ENCODE data around the gene ZNF225.
A peak's percentile ranks its signal among the peaks of the same experiment; 100 is the strongest.
"Not testable (repeated sequence)": the region's sequence is repeated elsewhere in the genome, so short reads cannot be mapped to it uniquely, and the experiment has no call there.

Gene ZNF225

DNA sequence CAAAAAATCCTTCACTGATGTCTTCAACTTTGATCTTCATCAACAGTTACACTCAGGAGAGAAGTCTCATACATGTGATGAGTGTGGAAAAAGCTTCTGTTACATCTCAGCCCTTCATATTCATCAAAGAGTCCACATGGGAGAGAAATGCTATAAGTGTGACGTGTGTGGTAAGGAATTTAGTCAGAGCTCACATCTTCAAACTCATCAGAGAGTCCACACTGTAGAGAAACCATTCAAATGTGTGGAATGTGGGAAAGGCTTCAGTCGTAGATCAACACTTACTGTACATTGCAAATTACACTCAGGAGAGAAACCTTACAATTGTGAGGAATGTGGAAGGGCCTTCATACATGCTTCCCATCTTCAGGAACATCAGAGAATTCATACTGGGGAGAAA lies 43.3 kb downstream of the ZNF225 start:
- no peak overlapping the region for H2AFZ ChIP-seq (ENCODE audit: low read length, unreplicated experiment)
- peaks cover 44% of the 10 kb centered on the region for H3K36me3 ChIP-seq (ENCODE audit: insufficient read depth, low read length)

GRCh38 chr19:44163789-44164188 lies 50.6 kb downstream of the ZNF225 start:
- no peak overlapping the region for H3K4me3 ChIP-seq (ENCODE audit: low read depth, low read length)
- peaks cover 20% of the 10 kb centered on the region for H3K79me2 ChIP-seq (ENCODE audit: control insufficient read depth, insufficient read depth, low read length, unreplicated experiment)
- H3K4me1 ChIP-seq (ENCODE audit: control insufficient read depth, insufficient read depth, low read length, unreplicated experiment): no peaks in the 10 kb centered on the region
- H2AFZ ChIP-seq (ENCODE audit: low read length, unreplicated experiment): no peak overlapping the region
- no peak overlapping the region for H3K27ac ChIP-seq (ENCODE audit: low read depth, low read length)
- no peaks in the 10 kb centered on the region for H3K27me3 ChIP-seq (ENCODE audit: insufficient read depth, low read length)
- H3K36me3 ChIP-seq (ENCODE audit: insufficient read depth, low read length): peaks cover 21% of the 10 kb centered on the region

More for the DNA sequence above, 43.3 kb downstream of the ZNF225 start:
- no peaks in the 10 kb centered on the region for H3K79me2 ChIP-seq (ENCODE audit: control insufficient read depth, insufficient read depth, low read length, unreplicated experiment)
- no peak overlapping the region for H3K4me3 ChIP-seq (ENCODE audit: low read depth, low read length)
- no peak overlapping the region for H3K27ac ChIP-seq (ENCODE audit: low read depth, low read length)
- no peaks in the 10 kb centered on the region for H3K4me1 ChIP-seq (ENCODE audit: control insufficient read depth, insufficient read depth, low read length, unreplicated experiment)
- no peaks in the 10 kb centered on the region for H3K27me3 ChIP-seq (ENCODE audit: insufficient read depth, low read length)

DNA sequence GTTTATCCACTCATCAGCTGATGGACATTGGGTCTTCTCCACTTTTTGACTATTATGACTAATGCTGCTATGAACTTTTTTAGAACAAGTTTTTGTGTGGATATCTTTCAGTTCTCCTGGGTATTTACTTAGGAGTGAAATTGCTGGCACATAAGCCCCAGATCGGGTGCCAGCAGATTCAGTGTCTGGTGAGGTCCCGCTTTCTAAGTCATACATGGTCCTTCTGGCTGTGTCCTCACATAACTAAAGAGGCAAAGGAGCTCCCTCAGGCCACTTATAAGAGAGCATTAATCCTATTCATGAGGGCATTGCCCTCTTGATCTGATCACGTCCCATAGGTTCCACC lies 51.1 kb downstream of the ZNF225 start:
- Histone ChIP-seq H3K4me1 (ENCODE audit: control insufficient read depth, insufficient read depth, low read length, unreplicated experiment) (no peaks in the 10 kb centered on the region), H3K79me2 (ENCODE audit: control insufficient read depth, insufficient read depth, low read length, unreplicated experiment) (peaks cover 20% of the 10 kb centered on the region), H2AFZ (ENCODE audit: low read length, unreplicated experiment) (no peak overlapping the region), H3K36me3 (ENCODE audit: insufficient read depth, low read length) (peaks cover 24% of the 10 kb centered on the region), H3K27me3 (ENCODE audit: insufficient read depth, low read length) (no peaks in the 10 kb centered on the region), H3K27ac (ENCODE audit: low read depth, low read length) (peak overlapping the region; percentile 73), H3K4me3 (ENCODE audit: low read depth, low read length) (peak overlapping the region; percentile 97)

- H2AFZ ChIP-seq (ENCODE audit: low read length, unreplicated experiment): peak within 1 kb of the TSS; percentile 95
- no peaks in the 10 kb centered on the region for H3K4me1 ChIP-seq (ENCODE audit: control insufficient read depth, insufficient read depth, low read length, unreplicated experiment)
- H3K36me3 ChIP-seq (ENCODE audit: insufficient read depth, low read length): peaks cover 30% of the 10 kb centered on the region
- no peaks in the 10 kb centered on the region for H3K27me3 ChIP-seq (ENCODE audit: insufficient read depth, low read length)
- H3K79me2 ChIP-seq (ENCODE audit: control insufficient read depth, insufficient read depth, low read length, unreplicated experiment): peaks cover 20% of the 10 kb centered on the region
- peak within 1 kb of the TSS; percentile 97 for H3K4me3 ChIP-seq (ENCODE audit: low read depth, low read length)
- H3K27ac ChIP-seq (ENCODE audit: low read depth, low read length): peak within 1 kb of the TSS; percentile 73
Measured at GRCh38 chr19:44164673-44165512, 51.7 kb downstream of the ZNF225 start, which contains the start of gene ZNF226. ZNF226 (plus strand) TSS chr19:44165100; CDS start chr19:44170081, 4,981 bp downstream.

- H2AFZ ChIP-seq (ENCODE audit: low read length, unreplicated experiment); H3K4me3 ChIP-seq (ENCODE audit: low read depth, low read length); H3K27me3 ChIP-seq (ENCODE audit: insufficient read depth, low read length); H3K27ac ChIP-seq (ENCODE audit: low read depth, low read length); H3K4me1 ChIP-seq (ENCODE audit: control insufficient read depth, insufficient read depth, low read length, unreplicated experiment): not testable (repeated sequence)
- Histone ChIP-seq H3K36me3 (ENCODE audit: insufficient read depth, low read length) (peaks cover 81% of the 10 kb centered on the region), H3K79me2 (ENCODE audit: control insufficient read depth, insufficient read depth, low read length, unreplicated experiment) (peaks cover 15% of the 10 kb centered on the region)
Measured at GRCh38 chr19:44170660-44171059, 57.5 kb downstream of the ZNF225 start.

DNA sequence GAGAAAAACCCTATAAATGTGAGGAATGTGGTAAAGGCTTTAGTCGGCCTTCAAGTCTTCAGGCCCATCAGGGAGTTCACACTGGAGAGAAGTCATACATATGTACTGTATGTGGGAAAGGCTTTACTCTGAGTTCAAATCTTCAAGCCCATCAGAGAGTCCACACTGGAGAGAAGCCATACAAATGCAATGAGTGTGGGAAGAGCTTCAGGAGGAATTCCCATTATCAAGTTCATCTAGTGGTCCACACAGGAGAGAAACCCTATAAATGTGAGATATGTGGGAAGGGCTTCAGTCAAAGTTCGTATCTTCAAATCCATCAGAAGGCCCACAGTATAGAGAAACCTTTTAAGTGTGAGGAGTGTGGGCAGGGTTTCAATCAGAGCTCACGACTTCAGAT lies 63.4 kb downstream of the ZNF225 start:
- Histone ChIP-seq H3K27ac (ENCODE audit: low read depth, low read length) (no peak overlapping the region), H3K79me2 (ENCODE audit: control insufficient read depth, insufficient read depth, low read length, unreplicated experiment) (no peaks in the 10 kb centered on the region), H3K4me3 (ENCODE audit: low read depth, low read length) (no peak overlapping the region), H3K4me1 (ENCODE audit: control insufficient read depth, insufficient read depth, low read length, unreplicated experiment) (no peaks in the 10 kb centered on the region), H3K27me3 (ENCODE audit: insufficient read depth, low read length) (no peaks in the 10 kb centered on the region), H3K36me3 (ENCODE audit: insufficient read depth, low read length) (peaks cover 61% of the 10 kb centered on the region), H2AFZ (ENCODE audit: low read length, unreplicated experiment) (no peak overlapping the region)

- no peaks in the 10 kb centered on the region for H3K4me1 ChIP-seq (ENCODE audit: control insufficient read depth, insufficient read depth, low read length, unreplicated experiment)
- H3K36me3 ChIP-seq (ENCODE audit: insufficient read depth, low read length): peaks cover 17% of the 10 kb centered on the region
- no peaks in the 10 kb centered on the region for H3K27me3 ChIP-seq (ENCODE audit: insufficient read depth, low read length)
- no peak overlapping the region for H3K4me3 ChIP-seq (ENCODE audit: low read depth, low read length)
- no peaks in the 10 kb centered on the region for H3K79me2 ChIP-seq (ENCODE audit: control insufficient read depth, insufficient read depth, low read length, unreplicated experiment)
- no peak overlapping the region for H2AFZ ChIP-seq (ENCODE audit: low read length, unreplicated experiment)
- no peak overlapping the region for H3K27ac ChIP-seq (ENCODE audit: low read depth, low read length)
Measured at GRCh38 chr19:44180968-44181367, 67.8 kb downstream of the ZNF225 start.

GRCh38 chr19:44182145-44182544 lies 68.9 kb downstream of the ZNF225 start:
- Histone ChIP-seq H3K36me3 (ENCODE audit: insufficient read depth, low read length) (peaks cover 5% of the 10 kb centered on the region; the same call in 1 of the 2 replicates), H3K79me2 (ENCODE audit: control insufficient read depth, insufficient read depth, low read length, unreplicated experiment) (no peaks in the 10 kb centered on the region), H2AFZ (ENCODE audit: low read length, unreplicated experiment) (no peak overlapping the region), H3K4me1 (ENCODE audit: control insufficient read depth, insufficient read depth, low read length, unreplicated experiment) (no peaks in the 10 kb centered on the region), H3K27ac (ENCODE audit: low read depth, low read length) (no peak overlapping the region), H3K4me3 (ENCODE audit: low read depth, low read length) (no peak overlapping the region), H3K27me3 (ENCODE audit: insufficient read depth, low read length) (no peaks in the 10 kb centered on the region)
